Breast epithelium (tissue), 4 donors: ENCODE measurements around the gene VRK1. TPM values are rescaled to one million over a fixed set of nuclear protein-coding genes. Genes with fewer than 3 reads are reported as not detected.
"Not testable (repeated sequence)": the region's sequence is repeated elsewhere in the genome, so short reads cannot be mapped to it uniquely, and the experiment has no call there.

Experiments used
- DNase-seq, 2 donors: peaks; one replicate each; pipeline ENCODE4 v3.0.0-alpha.2; 2019; ENCODE audit warnings: low spot score in 2 of 2
- H3K27ac ChIP-seq, 2 donors: fragments of 200-600 bp; sonication (generic) in 1 of 2; one replicate each; pipeline ENCODE4 v1.5.1; 2016 to 2019; ENCODE audit warnings: mild to moderate bottlenecking in 1 of 2
- H3K27me3 ChIP-seq, 2 donors: fragments of 200-600 bp; sonication (generic) in 1 of 2; one replicate each; pipeline versions ENCODE4 v1.5.1 to v1.6.0; 2017 to 2019; ENCODE audit warnings: control low read depth in 1 of 2, mild to moderate bottlenecking in 1 of 2
- H3K36me3 ChIP-seq: fragments of 200-600 bp; one replicate; pipeline ENCODE4 v1.5.1; 2019
- H3K4me1 ChIP-seq, 2 donors: fragments of 200-600 bp; sonication (generic); one replicate each; pipeline ENCODE4 v1.5.1; 2016 to 2019; ENCODE audit warnings: control low read depth in 1 of 2
- H3K4me3 ChIP-seq, 3 donors: fragments of 200-600 bp; sonication (generic); 1 replicate in 2 of 3; 2 replicates in 1 of 3; pipeline ENCODE4 v1.5.1; 2016 to 2019; ENCODE audit warnings: mild to moderate bottlenecking in 3 of 3, moderate library complexity in 2 of 3
- H3K9me3 ChIP-seq, 2 donors: fragments of 200-600 bp; sonication (generic) in 1 of 2; one replicate each; pipeline ENCODE4 v1.5.1; 2016 to 2019; ENCODE audit warnings: control low read depth in 1 of 2
- POLR2A ChIP-seq: fragments of 450-650 bp; IDR thresholded peaks from one replicate; pipeline ENCODE4 v1.6.1; 2016; ENCODE audit warnings: antibody characterized with exemption, mild to moderate bottlenecking, moderate library complexity
- POLR2AphosphoS5 ChIP-seq, 3 donors: sonication (generic); formaldehyde crosslinking; IDR thresholded peaks; one replicate each; pipeline ENCODE4 v1.6.1; 2017; ENCODE audit warnings: antibody characterized with exemption in 3 of 3
- intact Hi-C: fragments of 100-400 bp; cut with DNase I; formaldehyde crosslinking; loops from one replicate; pipeline ENCODE4 v1.15.1; 2023; ENCODE audit warnings: low total_unique reads
- total RNA-seq, 3 donors: library from RNA; depleted of rRNA; stranded (reverse); fragments of >200 nt; gene quantifications; one replicate each; pipeline ENCODE4 v1.1.0, GENCODE V29; 2016
- TF ChIP-seq, protein P1 (sequence below), 3 donors: fragments of 450-650 bp; IDR thresholded peaks; one replicate each; pipeline ENCODE4 v1.5.1; 2016 to 2017; ENCODE audit warnings: antibody characterized with exemption in 3 of 3, mild to moderate bottlenecking in 3 of 3, moderate library complexity in 3 of 3

Gene VRK1
- total RNA-seq, 3 donors from 2014 or later: 13.1 to 19.9 (median 16.7) TPM

- DNase-seq: no peak
- Histone ChIP-seq H3K36me3 (no peaks in the 10 kb centered on the region), H3K27ac (no peak overlapping the region), H3K9me3 (no peaks in the 10 kb centered on the region), H3K4me3 (no peak overlapping the region), H3K27me3 (no peaks in the 10 kb centered on the region), H3K4me1 (no peaks in the 10 kb centered on the region)
- intact Hi-C loops: no loop called here
- TF ChIP-seq POLR2AphosphoS5 (IDR thresholded peaks at IDR 0.05) (no peak), POLR2A (no peak)
- TF ChIP-seq, protein P1, sequence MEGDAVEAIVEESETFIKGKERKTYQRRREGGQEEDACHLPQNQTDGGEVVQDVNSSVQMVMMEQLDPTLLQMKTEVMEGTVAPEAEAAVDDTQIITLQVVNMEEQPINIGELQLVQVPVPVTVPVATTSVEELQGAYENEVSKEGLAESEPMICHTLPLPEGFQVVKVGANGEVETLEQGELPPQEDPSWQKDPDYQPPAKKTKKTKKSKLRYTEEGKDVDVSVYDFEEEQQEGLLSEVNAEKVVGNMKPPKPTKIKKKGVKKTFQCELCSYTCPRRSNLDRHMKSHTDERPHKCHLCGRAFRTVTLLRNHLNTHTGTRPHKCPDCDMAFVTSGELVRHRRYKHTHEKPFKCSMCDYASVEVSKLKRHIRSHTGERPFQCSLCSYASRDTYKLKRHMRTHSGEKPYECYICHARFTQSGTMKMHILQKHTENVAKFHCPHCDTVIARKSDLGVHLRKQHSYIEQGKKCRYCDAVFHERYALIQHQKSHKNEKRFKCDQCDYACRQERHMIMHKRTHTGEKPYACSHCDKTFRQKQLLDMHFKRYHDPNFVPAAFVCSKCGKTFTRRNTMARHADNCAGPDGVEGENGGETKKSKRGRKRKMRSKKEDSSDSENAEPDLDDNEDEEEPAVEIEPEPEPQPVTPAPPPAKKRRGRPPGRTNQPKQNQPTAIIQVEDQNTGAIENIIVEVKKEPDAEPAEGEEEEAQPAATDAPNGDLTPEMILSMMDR (IDR thresholded peaks at IDR 0.05): no peak
Measured at GRCh38 chr14:96881713-96882112, 84.5 kb downstream of the VRK1 start.

DNA sequence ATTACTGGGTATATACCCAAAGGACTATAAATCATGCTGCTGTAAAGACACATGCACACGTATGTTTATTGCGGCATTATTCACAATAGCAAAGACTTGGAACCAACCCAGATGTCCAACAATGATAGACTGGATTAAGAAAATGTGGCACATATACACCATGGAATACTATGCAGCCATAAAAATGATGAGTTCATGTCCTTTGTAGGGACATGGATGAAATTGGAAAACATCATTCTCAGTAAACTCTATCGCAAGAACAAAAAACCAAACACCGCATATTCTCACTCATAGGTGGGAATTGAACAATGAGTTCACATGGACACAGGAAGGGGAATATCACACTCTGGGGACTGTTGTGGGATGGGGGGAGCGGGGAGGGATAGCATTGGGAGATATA is 86.8 kb downstream of the VRK1 start:
- H3K9me3 ChIP-seq, intact Hi-C loops, DNase-seq, H3K4me1 ChIP-seq, H3K36me3 ChIP-seq, H3K4me3 ChIP-seq, H3K27me3 ChIP-seq, H3K27ac ChIP-seq: not testable (repeated sequence)

GRCh38 chr14:96888158-96888557 is 91.0 kb downstream of the VRK1 start:
- Histone ChIP-seq H3K9me3 (no peaks in the 10 kb centered on the region), H3K4me3 (no peak overlapping the region), H3K36me3 (no peaks in the 10 kb centered on the region), H3K4me1 (no peaks in the 10 kb centered on the region), H3K27ac (no peak overlapping the region), H3K27me3 (no peaks in the 10 kb centered on the region)
- no peak for DNase-seq
- TF ChIP-seq POLR2AphosphoS5 (IDR thresholded peaks at IDR 0.05): no peak
- TF ChIP-seq, protein P1 (IDR thresholded peaks at IDR 0.05): no peak
- TF ChIP-seq POLR2A: no peak
- intact Hi-C loops: no loop called here

GRCh38 chr14:96888593-96888992 is 91.4 kb downstream of the VRK1 start:
- DNase-seq: no peak
- Histone ChIP-seq H3K36me3 (no peaks in the 10 kb centered on the region), H3K4me3 (no peak overlapping the region), H3K9me3 (no peaks in the 10 kb centered on the region), H3K4me1 (no peaks in the 10 kb centered on the region), H3K27ac (no peak overlapping the region), H3K27me3 (no peaks in the 10 kb centered on the region)
- intact Hi-C loops: no loop called here
- no peak for TF ChIP-seq POLR2AphosphoS5 (IDR thresholded peaks at IDR 0.05)
- no peak for TF ChIP-seq POLR2A
- TF ChIP-seq, protein P1 (IDR thresholded peaks at IDR 0.05): no peak

DNA sequence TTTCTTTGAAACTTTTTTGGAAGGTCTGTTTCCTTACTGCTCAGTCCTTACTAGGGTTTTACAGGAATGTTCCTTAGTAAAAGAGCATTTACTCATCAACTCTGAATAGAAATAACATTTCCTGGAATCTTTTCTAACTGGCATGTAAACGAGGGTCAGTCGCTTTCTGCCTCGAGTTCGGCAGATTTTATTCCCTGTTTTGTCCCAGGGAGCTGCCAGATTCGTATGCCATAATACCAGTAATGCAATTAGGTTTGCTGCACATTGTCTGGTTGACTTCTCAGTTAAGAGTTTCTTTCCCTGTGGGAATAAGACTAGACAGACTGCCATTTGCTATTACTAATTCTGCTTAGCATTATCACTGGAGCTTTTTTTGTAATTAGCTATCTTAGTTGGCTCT is 91.9 kb downstream of the VRK1 start:
- Histone ChIP-seq H3K4me3 (no peak overlapping the region), H3K27me3 (no peaks in the 10 kb centered on the region), H3K27ac (no peak overlapping the region), H3K9me3 (no peaks in the 10 kb centered on the region), H3K4me1 (no peaks in the 10 kb centered on the region), H3K36me3 (no peaks in the 10 kb centered on the region)
- DNase-seq: no peak
- TF ChIP-seq POLR2A (no peak), POLR2AphosphoS5 (IDR thresholded peaks at IDR 0.05) (no peak)
- TF ChIP-seq, protein P1 (IDR thresholded peaks at IDR 0.05): no peak
- intact Hi-C loops: no loop called here
